A673 (cell line): ENCODE measurements around the gene SMYD3. TPM values are rescaled to one million over a fixed set of nuclear protein-coding genes. Genes with fewer than 3 reads are reported as not detected.

Source experiments
- BruUV-seq: library from RNA; stranded (reverse); fragments of 400-500 nt; replicated peaks from 2 replicates; lab custom pipeline; 2021; lab: Mats Ljungman, UMichigan
- CTCF ChIA-PET: fragments of 300-600 bp; sonication (Branson Sonifier 250); formaldehyde crosslinking; loops from one replicate; lab custom pipeline; 2022; ENCODE audit warnings: antibody characterized with exemption; lab: Charles Lee
- POLR2A ChIA-PET: fragments of 300-600 bp; sonication (Branson Sonifier 250); formaldehyde crosslinking; loops from one replicate; lab custom pipeline; 2022; ENCODE audit warnings: antibody characterized with exemption; ENCODE audit not compliant: low non-redundant PET; lab: Charles Lee
- DNase-seq: peaks from one replicate; pipeline ENCODE4 v3.0.0-alpha.2; 2015; ENCODE audit warnings: low spot score
- H3K27ac ChIP-seq: fragments of 200-600 bp; sonication (generic); 2 replicates; pipeline ENCODE4 v1.5.1; 2016; ENCODE audit warnings: mixed run types, low read depth, mild to moderate bottlenecking, mixed read lengths, antibody characterized with exemption, low read length; ENCODE audit not compliant: poor library complexity, severe bottlenecking
- H3K27me3 ChIP-seq: fragments of 200-600 bp; sonication (generic); replicated peaks from 2 replicates; pipeline ENCODE4 v1.6.1; 2017; ENCODE audit warnings: mixed run types, low read depth, mild to moderate bottlenecking, mixed read lengths, antibody characterized with exemption, low read length; ENCODE audit not compliant: insufficient read depth, poor library complexity
- H3K36me3 ChIP-seq: fragments of 200-600 bp; sonication (generic); 2 replicates; pipeline ENCODE4 v1.6.1; 2016; ENCODE audit warnings: mixed run types, mild to moderate bottlenecking, mixed read lengths, antibody characterized with exemption, low read length; ENCODE audit not compliant: insufficient read depth, poor library complexity, severe bottlenecking
- H3K4me1 ChIP-seq: fragments of 200-600 bp; sonication (generic); 2 replicates; pipeline ENCODE4 v1.6.1; 2017; ENCODE audit warnings: mixed run types, mild to moderate bottlenecking, mixed read lengths, antibody characterized with exemption, low read length; ENCODE audit not compliant: insufficient read depth, poor library complexity, severe bottlenecking
- H3K4me3 ChIP-seq: fragments of 200-600 bp; sonication (generic); 2 replicates; pipeline ENCODE4 v1.5.1; 2016; ENCODE audit warnings: low read depth, mixed run types, mild to moderate bottlenecking, mixed read lengths, low read length; ENCODE audit not compliant: poor library complexity, severe bottlenecking
- H3K9me3 ChIP-seq: fragments of 200-600 bp; sonication (generic); 2 replicates; pipeline ENCODE4 v1.6.1; 2016; ENCODE audit warnings: mixed run types, low read depth, mild to moderate bottlenecking, mixed read lengths, antibody characterized with exemption, low read length; ENCODE audit not compliant: poor library complexity, severe bottlenecking
- CTCF ChIP-seq: fragments of 300-800, 200-600 bp; sonication (generic); conservative IDR thresholded peaks from 2 replicates; pipeline ENCODE4 v1.5.1; 2017; ENCODE audit warnings: low read depth, mild to moderate bottlenecking, antibody characterized with exemption, low read length, moderate library complexity, mixed read lengths
- EZH2 ChIP-seq: fragments of 200-600 bp; sonication (generic); IDR thresholded peaks from 2 replicates; pipeline ENCODE4 v1.6.1; 2017; ENCODE audit warnings: borderline replicate concordance, low read depth, mild to moderate bottlenecking, mixed read lengths, antibody characterized with exemption, low read length; ENCODE audit not compliant: poor library complexity, severe bottlenecking
- intact Hi-C: fragments of 100-400 bp; cut with micrococcal nuclease; formaldehyde crosslinking; loops from one replicate; pipeline ENCODE4 v1.10.0; 2022; ENCODE audit not compliant: unreplicated experiment
- total RNA-seq: library from RNA; stranded (reverse); gene quantifications from 2 replicates; pipeline ENCODE4 v1.2.3, GENCODE V29; 2021

Gene SMYD3
- total RNA-seq, 1 experiment from 2014 or later: 29.0 TPM

- CTCF ChIA-PET: no interaction called here
- intact Hi-C loops: no loop called here
- TF ChIP-seq EZH2: no peak
Observed at GRCh38 chr1:245870698-245871097, 636.4 kb downstream of the SMYD3 start.

GRCh38 chr1:245869847-245870246 is 637.2 kb downstream of the SMYD3 start:
- peaks cover 3% of the 10 kb centered on the region for H3K4me1 ChIP-seq

More at GRCh38 chr1:245870698-245871097, 636.4 kb downstream of the SMYD3 start:
- no peak overlapping the region for H3K27ac ChIP-seq
- no TSS peak for BruUV-seq
- H3K4me1 ChIP-seq: peaks cover 5% of the 10 kb centered on the region
- no peak overlapping the region for H3K4me3 ChIP-seq
- no peaks in the 10 kb centered on the region for H3K9me3 ChIP-seq
- no peaks in the 10 kb centered on the region for H3K27me3 ChIP-seq
- no peak for DNase-seq
- H3K36me3 ChIP-seq: no peaks in the 10 kb centered on the region
- POLR2A ChIA-PET: no interaction called here

GRCh38 chr1:245867738-245868137 is 639.3 kb downstream of the SMYD3 start:
- Histone ChIP-seq H3K4me3 (no peak overlapping the region), H3K4me1 (no peaks in the 10 kb centered on the region), H3K27ac (no peak overlapping the region), H3K36me3 (no peaks in the 10 kb centered on the region), H3K27me3 (no peaks in the 10 kb centered on the region), H3K9me3 (no peaks in the 10 kb centered on the region)
- intact Hi-C loops: no loop called here
- BruUV-seq: no TSS peak
- no peak for DNase-seq
- POLR2A ChIA-PET: no interaction called here
- no peak for TF ChIP-seq CTCF
- CTCF ChIA-PET: no interaction called here

More at GRCh38 chr1:245869847-245870246, 637.2 kb downstream of the SMYD3 start:
- Histone ChIP-seq H3K4me3 (no peak overlapping the region), H3K36me3 (no peaks in the 10 kb centered on the region), H3K9me3 (no peaks in the 10 kb centered on the region), H3K27me3 (no peaks in the 10 kb centered on the region), H3K27ac (no peak overlapping the region)
- no peak for DNase-seq
- POLR2A ChIA-PET: no interaction called here
- no peak for TF ChIP-seq EZH2
- no peak for TF ChIP-seq CTCF
- intact Hi-C loops: no loop called here
- BruUV-seq: no TSS peak
- CTCF ChIA-PET: no interaction called here

GRCh38 chr1:245864872-245865271 is 642.2 kb downstream of the SMYD3 start:
- no peak for DNase-seq
- Histone ChIP-seq H3K27ac (no peak overlapping the region), H3K4me1 (no peaks in the 10 kb centered on the region), H3K27me3 (no peaks in the 10 kb centered on the region), H3K36me3 (no peaks in the 10 kb centered on the region), H3K9me3 (no peaks in the 10 kb centered on the region), H3K4me3 (no peak overlapping the region)
- no peak for TF ChIP-seq EZH2
- CTCF ChIA-PET: no interaction called here
- no TSS peak for BruUV-seq
- POLR2A ChIA-PET: no interaction called here
- intact Hi-C loops: no loop called here
